A549 (cell line): Measurements from ENCODE around the gene C2.

Source experiments
- CHD2 ChIP-seq: fragments of 150-350 bp; IDR thresholded peaks from 2 replicates; pipeline ENCODE4 v1.6.1; 2014; ENCODE audit warnings: low read length; ENCODE audit not compliant: partially characterized antibody
- CTCF ChIP-seq: fragments of >200 bp; sonication (Bioruptor Twin); formaldehyde crosslinking; IDR thresholded peaks from 3 replicates; pipeline ENCODE4 v1.5.1; 2016
- FOSB ChIP-seq: fragments of 250-450 bp; sonication (Bioruptor Pico); IDR thresholded peaks from 2 replicates; pipeline ENCODE4 v1.5.0; 2020; ENCODE audit warnings: mild to moderate bottlenecking, moderate library complexity
- MAFK ChIP-seq: fragments of 450-650 bp; IDR thresholded peaks from 2 replicates; pipeline ENCODE4 v1.6.1; 2014; ENCODE audit not compliant: partially characterized antibody
- NR3C1 ChIP-seq: fragments of >200 bp; sonication (Bioruptor Twin); formaldehyde crosslinking; IDR thresholded peaks from 3 replicates; pipeline ENCODE4 v1.6.1; 2017
- REST ChIP-seq: fragments of 200-600 bp; sonication (generic); IDR thresholded peaks from 2 replicates; pipeline ENCODE4 v1.6.1; 2016; ENCODE audit warnings: antibody characterized with exemption, mild to moderate bottlenecking, moderate library complexity
- ZSCAN20 ChIP-seq: fragments of 250-450 bp; sonication (Bioruptor Pico); IDR thresholded peaks from 2 replicates; pipeline ENCODE4 v1.8.0; 2022; ENCODE audit warnings: mild to moderate bottlenecking, moderate library complexity

GRCh38 chr6:31899882-31900722 is 27.4 kb upstream of the C2 start:
- TF ChIP-seq CTCF (no peak), NR3C1 (no peak), CHD2 (no peak), FOSB (CRISPR knock-in tag) (no peak), REST (no peak), ZSCAN20 (CRISPR knock-in tag) (no peak), MAFK (no peak)
